GM06990 (cell line): ENCODE data around the gene MDFIC.

Source experiments
- DNase-seq: peaks from one replicate; pipeline ENCODE4 v3.0.0-alpha.2; 2011; ENCODE audit not compliant: insufficient read length; ENCODE audit errors: extremely low read depth
- H3K27me3 ChIP-seq: replicated peaks from 2 replicates; pipeline ENCODE4 v1.6.0; 2011; ENCODE audit warnings: low read length; ENCODE audit not compliant: control insufficient read depth, insufficient read depth
- H3K36me3 ChIP-seq: 2 replicates; pipeline ENCODE4 v1.5.1; 2011; ENCODE audit warnings: low read length; ENCODE audit not compliant: control insufficient read depth, insufficient read depth
- H3K4me3 ChIP-seq: replicated peaks from 2 replicates; pipeline ENCODE4 v1.5.1; 2011; ENCODE audit warnings: low read depth, mild to moderate bottlenecking, control low read depth, low read length
- TF ChIP-seq, protein P1 (sequence below): IDR thresholded peaks from 2 replicates; pipeline ENCODE4 v1.5.1; 2011; ENCODE audit warnings: low read length, control low read depth, mild to moderate bottlenecking, inconsistent platforms; ENCODE audit not compliant: insufficient read depth, poor library complexity, severe bottlenecking

The MDFIC gene

GRCh38 chr7:114953724-114954123, 31.8 kb downstream of the MDFIC start:
- no peak overlapping the region for H3K4me3 ChIP-seq
- peaks cover 3% of the 10 kb centered on the region for H3K36me3 ChIP-seq
- no peaks in the 10 kb centered on the region for H3K27me3 ChIP-seq
- DNase-seq = no peak
- TF ChIP-seq, protein P1, sequence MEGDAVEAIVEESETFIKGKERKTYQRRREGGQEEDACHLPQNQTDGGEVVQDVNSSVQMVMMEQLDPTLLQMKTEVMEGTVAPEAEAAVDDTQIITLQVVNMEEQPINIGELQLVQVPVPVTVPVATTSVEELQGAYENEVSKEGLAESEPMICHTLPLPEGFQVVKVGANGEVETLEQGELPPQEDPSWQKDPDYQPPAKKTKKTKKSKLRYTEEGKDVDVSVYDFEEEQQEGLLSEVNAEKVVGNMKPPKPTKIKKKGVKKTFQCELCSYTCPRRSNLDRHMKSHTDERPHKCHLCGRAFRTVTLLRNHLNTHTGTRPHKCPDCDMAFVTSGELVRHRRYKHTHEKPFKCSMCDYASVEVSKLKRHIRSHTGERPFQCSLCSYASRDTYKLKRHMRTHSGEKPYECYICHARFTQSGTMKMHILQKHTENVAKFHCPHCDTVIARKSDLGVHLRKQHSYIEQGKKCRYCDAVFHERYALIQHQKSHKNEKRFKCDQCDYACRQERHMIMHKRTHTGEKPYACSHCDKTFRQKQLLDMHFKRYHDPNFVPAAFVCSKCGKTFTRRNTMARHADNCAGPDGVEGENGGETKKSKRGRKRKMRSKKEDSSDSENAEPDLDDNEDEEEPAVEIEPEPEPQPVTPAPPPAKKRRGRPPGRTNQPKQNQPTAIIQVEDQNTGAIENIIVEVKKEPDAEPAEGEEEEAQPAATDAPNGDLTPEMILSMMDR = no peak

GRCh38 chr7:114956702-114957101, 34.8 kb downstream of the MDFIC start:
- TF ChIP-seq, protein P1 = no peak
- DNase-seq = no peak

DNA sequence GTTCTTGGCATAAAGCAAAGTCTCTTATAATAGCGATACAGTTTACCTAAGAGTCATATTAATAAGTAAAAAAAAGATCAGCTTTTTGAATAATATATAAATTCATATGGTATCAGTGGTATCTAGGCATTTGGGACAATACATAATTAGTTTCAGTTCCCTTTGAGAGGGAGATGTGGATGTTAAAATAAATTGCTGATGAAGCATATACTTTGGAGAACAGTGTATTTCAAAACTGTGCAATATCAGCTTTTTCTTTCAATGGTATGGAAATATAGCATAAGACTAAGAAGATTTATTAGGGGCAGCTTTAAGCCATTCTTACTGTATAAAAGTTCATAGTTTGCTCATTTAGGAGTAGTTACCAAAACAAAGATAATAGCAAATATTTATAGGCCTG, 35.5 kb downstream of the MDFIC start:
- no peak overlapping the region for H3K4me3 ChIP-seq
- H3K27me3 ChIP-seq = no peaks in the 10 kb centered on the region
- H3K36me3 ChIP-seq = no peaks in the 10 kb centered on the region; the same call in 1 of the 2 replicates
- TF ChIP-seq, protein P1 = no peak
- DNase-seq = no peak

More at GRCh38 chr7:114956702-114957101, 34.8 kb downstream of the MDFIC start:
- Histone ChIP-seq H3K36me3 (no peaks in the 10 kb centered on the region; the same call in none of the 2 replicates), H3K4me3 (no peak overlapping the region), H3K27me3 (no peaks in the 10 kb centered on the region)

DNA sequence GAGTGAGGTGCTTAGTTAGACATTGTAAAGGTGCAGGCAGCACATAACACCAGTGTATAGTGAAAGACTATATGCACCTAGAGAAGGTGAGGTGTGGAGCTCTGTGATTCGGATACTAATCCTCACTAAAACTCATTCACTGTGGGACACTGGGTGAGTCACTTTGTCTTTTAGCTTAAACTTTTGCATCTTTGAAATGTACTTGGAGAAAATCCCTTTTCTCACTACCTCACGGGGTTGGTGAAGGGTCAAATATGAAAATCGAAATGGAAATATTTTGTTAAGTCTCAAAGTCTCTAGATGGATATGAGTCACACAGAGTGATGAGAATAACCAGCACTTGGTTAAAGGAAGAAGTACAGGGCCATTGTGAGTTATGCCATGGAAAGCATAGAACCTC, 38.0 kb downstream of the MDFIC start:
- no peaks in the 10 kb centered on the region; the same call in 1 of the 2 replicates for H3K36me3 ChIP-seq
- no peaks in the 10 kb centered on the region for H3K27me3 ChIP-seq
- TF ChIP-seq, protein P1 = no peak
- no peak overlapping the region; the same call in 1 of the 2 replicates for H3K4me3 ChIP-seq
- no peak for DNase-seq

GRCh38 chr7:114962441-114962840, 40.5 kb downstream of the MDFIC start:
- DNase-seq = no peak
- TF ChIP-seq, protein P1 = no peak
- Histone ChIP-seq H3K4me3 (no peak overlapping the region), H3K36me3 (no peaks in the 10 kb centered on the region), H3K27me3 (no peaks in the 10 kb centered on the region)

GRCh38 chr7:114966156-114966555, 44.3 kb downstream of the MDFIC start:
- H3K4me3 ChIP-seq = no peak overlapping the region
- DNase-seq = no peak
- peaks cover 2% of the 10 kb centered on the region; the same call in 1 of the 2 replicates for H3K36me3 ChIP-seq
- H3K27me3 ChIP-seq = no peaks in the 10 kb centered on the region
- TF ChIP-seq, protein P1 = no peak
